MG63 (cell line): ENCODE data around the gene ACTA2. TPM values are rescaled to one million over a fixed set of nuclear protein-coding genes. Genes with fewer than 3 reads are reported as not detected.

ENCODE experiments used
- DNase-seq: peaks from one replicate; pipeline ENCODE4 v3.0.0-alpha.2; 2020
- H3K27me3 ChIP-seq: fragments of 250-450 bp; sonication (Bioruptor Pico); 2 replicates; pipeline ENCODE4 v1.5.1; 2020; ENCODE audit warnings: mild to moderate bottlenecking, moderate library complexity
- H3K36me3 ChIP-seq: fragments of 250-450 bp; sonication (Bioruptor Pico); 2 replicates; pipeline ENCODE4 v1.5.1; 2020; ENCODE audit warnings: mild to moderate bottlenecking, moderate library complexity
- H3K4me3 ChIP-seq: fragments of 250-450 bp; sonication (Bioruptor Pico); 2 replicates; pipeline ENCODE4 v1.5.1; 2020; ENCODE audit warnings: mild to moderate bottlenecking, moderate library complexity
- H3K9me3 ChIP-seq: fragments of 250-450 bp; sonication (Bioruptor Pico); 2 replicates; pipeline ENCODE4 v1.5.1; 2020; ENCODE audit warnings: mild to moderate bottlenecking, moderate library complexity
- total RNA-seq: library from RNA; depleted of rRNA; stranded (reverse); fragments of >200 nt; shearing (Covaris generic); gene quantifications from 2 replicates; pipeline ENCODE4 v1.2.3, GENCODE V29; 2014; ENCODE audit warnings: low replicate concordance

ACTA2 gene
- total RNA-seq, 1 experiment from 2014 or later = 19.4 TPM

GRCh38 chr10:88964869-88965415 is 12.4 kb upstream of the ACTA2 start:
- Histone ChIP-seq H3K9me3 (no peaks in the 10 kb centered on the region), H3K36me3 (no peaks in the 10 kb centered on the region), H3K27me3 (no peaks in the 10 kb centered on the region), H3K4me3 (no peak overlapping the region)
- no peak for DNase-seq

DNA sequence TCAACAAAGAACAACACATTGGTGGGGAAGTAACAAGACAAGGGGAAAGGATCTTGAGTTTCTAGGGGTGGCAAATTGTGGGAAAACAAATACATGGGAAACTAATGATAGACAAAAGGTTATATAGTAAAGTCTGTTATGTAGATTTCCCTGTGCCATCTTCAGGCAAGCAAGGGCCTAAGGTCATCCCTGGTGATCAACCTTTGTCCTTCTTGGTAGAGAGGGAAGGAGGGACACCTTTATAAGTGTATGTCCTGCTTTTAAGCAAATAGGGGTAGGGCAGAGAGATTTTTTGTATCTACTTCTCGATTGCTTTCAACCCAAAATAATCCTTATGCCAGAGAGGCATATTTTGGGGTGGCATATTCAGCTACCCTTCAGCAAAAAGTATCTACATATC is 11.8 kb upstream of the ACTA2 start:
- no peaks in the 10 kb centered on the region for H3K36me3 ChIP-seq
- H3K27me3 ChIP-seq = no peaks in the 10 kb centered on the region
- no peak overlapping the region for H3K4me3 ChIP-seq

GRCh38 chr10:88963318-88963717 is 10.7 kb upstream of the ACTA2 start:
- no peaks in the 10 kb centered on the region for H3K27me3 ChIP-seq
- no peak overlapping the region for H3K4me3 ChIP-seq
- no peaks in the 10 kb centered on the region for H3K36me3 ChIP-seq
- no peaks in the 10 kb centered on the region for H3K9me3 ChIP-seq
- DNase-seq = no peak

More for the DNA sequence above, 11.8 kb upstream of the ACTA2 start:
- no peak for DNase-seq
- H3K9me3 ChIP-seq = no peaks in the 10 kb centered on the region

GRCh38 chr10:88962336-88962735 is 9.8 kb upstream of the ACTA2 start:
- H3K36me3 ChIP-seq = no peaks in the 10 kb centered on the region
- H3K27me3 ChIP-seq = no peaks in the 10 kb centered on the region
- no peaks in the 10 kb centered on the region for H3K9me3 ChIP-seq
- no peak for DNase-seq
- H3K4me3 ChIP-seq = no peak overlapping the region

GRCh38 chr10:88961266-88961665 is 8.7 kb upstream of the ACTA2 start:
- Histone ChIP-seq H3K36me3 (no peaks in the 10 kb centered on the region), H3K9me3 (no peaks in the 10 kb centered on the region)
- DNase-seq = no peak

GRCh38 chr10:88960802-88961201 is 8.2 kb upstream of the ACTA2 start:
- H3K9me3 ChIP-seq = no peaks in the 10 kb centered on the region
- H3K27me3 ChIP-seq = no peaks in the 10 kb centered on the region
- no peaks in the 10 kb centered on the region for H3K36me3 ChIP-seq
- no peak for DNase-seq
- H3K4me3 ChIP-seq = no peak overlapping the region

More at GRCh38 chr10:88961266-88961665, 8.7 kb upstream of the ACTA2 start:
- no peak overlapping the region for H3K4me3 ChIP-seq
- H3K27me3 ChIP-seq = no peaks in the 10 kb centered on the region

GRCh38 chr10:88958721-88959120 is 6.1 kb upstream of the ACTA2 start:
- Histone ChIP-seq H3K9me3 (no peaks in the 10 kb centered on the region), H3K27me3 (no peaks in the 10 kb centered on the region), H3K36me3 (no peaks in the 10 kb centered on the region), H3K4me3 (no peak overlapping the region)
- no peak for DNase-seq

DNA sequence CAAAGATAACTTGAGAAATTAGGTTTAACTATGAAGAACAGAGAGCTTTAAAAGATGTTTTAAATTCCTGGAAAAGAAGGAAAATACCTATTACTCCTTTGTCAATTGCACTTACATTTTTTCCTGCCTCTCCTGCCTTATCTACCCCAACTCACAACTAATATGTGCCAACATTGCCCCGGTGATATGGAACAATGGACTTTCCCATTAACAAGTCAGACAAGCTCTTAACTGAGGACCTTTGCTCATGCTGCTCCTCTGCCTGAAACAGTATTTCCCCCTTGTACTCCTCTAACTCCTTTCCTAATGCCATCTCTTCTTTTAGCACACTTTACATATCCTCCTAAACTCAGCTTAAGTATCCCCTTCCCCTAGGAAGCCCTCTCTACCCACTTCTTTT is 4.8 kb upstream of the ACTA2 start:
- Histone ChIP-seq H3K36me3 (no peaks in the 10 kb centered on the region), H3K4me3 (no peak overlapping the region), H3K27me3 (no peaks in the 10 kb centered on the region), H3K9me3 (no peaks in the 10 kb centered on the region)
- no peak for DNase-seq

DNA sequence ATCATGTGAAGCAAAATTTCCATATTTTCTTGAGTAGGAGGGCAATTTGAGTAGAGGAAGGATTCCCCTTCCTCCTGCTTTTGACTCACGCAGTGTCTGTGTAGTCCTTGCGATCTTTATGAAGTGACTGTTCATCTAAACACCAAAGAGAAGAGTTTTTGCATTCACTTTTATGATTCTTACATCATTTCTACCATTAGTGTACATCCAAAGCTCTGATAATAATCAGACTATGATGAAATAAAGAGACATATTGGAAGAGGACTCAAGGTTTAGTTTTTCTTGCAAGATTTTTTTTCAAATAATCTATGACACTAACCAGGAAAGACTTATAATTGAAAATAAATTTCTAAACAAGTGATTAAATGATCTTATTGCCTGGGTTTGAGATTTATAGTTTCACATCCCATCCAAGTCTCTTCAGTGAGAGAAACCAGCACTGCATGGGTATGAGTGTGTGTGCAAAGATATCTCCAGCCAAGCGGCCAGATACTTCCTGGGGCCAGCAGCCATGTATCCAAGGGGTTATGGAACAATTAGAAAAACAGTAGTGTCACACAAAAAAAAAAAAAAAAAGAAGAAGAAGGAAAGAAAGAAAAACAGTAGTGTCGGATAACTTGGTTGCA is 2.0 kb upstream of the ACTA2 start:
- H3K4me3 ChIP-seq = no peak overlapping the region
- H3K9me3 ChIP-seq = no peaks in the 10 kb centered on the region
- no peaks in the 10 kb centered on the region for H3K36me3 ChIP-seq
- no peaks in the 10 kb centered on the region for H3K27me3 ChIP-seq
- DNase-seq = no peak

DNA sequence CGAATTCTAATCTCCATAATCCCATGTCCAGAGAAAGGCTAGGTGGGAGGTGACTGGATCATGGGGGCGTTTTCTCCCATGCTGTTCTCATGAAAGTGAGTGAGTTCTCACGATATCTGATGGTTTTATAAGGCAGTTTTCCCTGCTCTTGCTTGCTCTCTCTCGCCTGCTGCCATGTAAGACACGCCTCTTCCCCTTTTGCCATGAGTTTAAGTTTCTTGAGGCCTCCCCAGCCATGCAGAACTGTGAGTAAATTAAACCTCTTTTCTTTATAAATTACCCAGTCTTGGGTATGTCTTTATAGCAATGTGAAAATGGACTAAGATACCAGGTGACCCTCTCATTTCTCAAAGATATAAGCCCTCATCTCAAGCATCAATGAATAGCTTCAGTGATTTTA is 1.1 kb upstream of the ACTA2 start:
- Histone ChIP-seq H3K27me3 (no peaks in the 10 kb centered on the region), H3K36me3 (no peaks in the 10 kb centered on the region), H3K4me3 (no peak overlapping the region), H3K9me3 (no peaks in the 10 kb centered on the region)
- DNase-seq = no peak

- H3K27me3 ChIP-seq = no peaks in the 10 kb centered on the region
- H3K36me3 ChIP-seq = no peaks in the 10 kb centered on the region
- DNase-seq = no peak
- no peaks in the 10 kb centered on the region for H3K9me3 ChIP-seq
- H3K4me3 ChIP-seq = no peak overlapping the region
Observed at GRCh38 chr10:88949912-88950837, 2.4 kb downstream of the ACTA2 start.

DNA sequence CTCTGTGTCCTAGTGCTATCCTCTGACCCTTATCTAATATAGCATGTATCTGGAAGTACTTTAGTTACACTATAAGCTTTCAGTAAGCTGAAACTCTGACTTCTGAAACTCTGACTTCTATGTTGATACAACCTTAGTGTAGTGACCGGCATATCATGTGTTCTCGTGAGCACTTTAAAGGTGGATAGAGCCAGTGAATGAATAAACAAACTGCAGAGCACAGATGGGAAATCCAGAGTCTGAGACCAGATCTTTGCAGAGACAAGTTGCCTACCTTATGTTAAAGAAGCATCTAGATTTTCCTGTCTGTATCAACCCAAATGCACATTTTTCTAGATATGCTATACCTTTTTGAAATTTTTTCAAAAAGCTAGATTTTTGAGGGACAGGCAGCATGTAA is 3.5 kb downstream of the ACTA2 start:
- Histone ChIP-seq H3K27me3 (no peaks in the 10 kb centered on the region), H3K4me3 (no peak overlapping the region), H3K9me3 (no peaks in the 10 kb centered on the region), H3K36me3 (no peaks in the 10 kb centered on the region)
- no peak for DNase-seq

GRCh38 chr10:88946965-88947590 is 5.5 kb downstream of the ACTA2 start:
- Histone ChIP-seq H3K36me3 (no peaks in the 10 kb centered on the region), H3K27me3 (no peaks in the 10 kb centered on the region), H3K9me3 (no peaks in the 10 kb centered on the region), H3K4me3 (no peak overlapping the region)
- no peak for DNase-seq

DNA sequence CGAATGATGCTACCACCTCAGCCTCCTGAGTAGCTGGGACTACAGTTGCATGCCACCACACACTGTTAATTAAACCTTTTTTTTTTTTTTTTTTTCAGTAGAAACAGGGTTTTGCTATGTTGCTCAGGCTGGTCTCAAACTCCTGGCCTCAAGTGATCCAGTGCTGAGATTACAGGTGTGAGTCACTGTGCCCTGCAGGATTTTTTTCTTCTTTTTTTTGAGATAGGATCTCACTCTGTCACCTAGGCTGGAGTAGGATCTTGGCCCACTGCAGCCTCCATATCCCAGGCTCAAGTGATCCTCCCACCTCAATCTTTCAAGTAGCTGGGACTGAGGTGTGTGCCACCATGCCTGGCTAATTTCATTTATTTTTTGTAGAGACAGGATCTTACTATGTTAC is 6.4 kb downstream of the ACTA2 start:
- Histone ChIP-seq H3K4me3 (no peak overlapping the region), H3K9me3 (no peaks in the 10 kb centered on the region), H3K36me3 (no peaks in the 10 kb centered on the region), H3K27me3 (no peaks in the 10 kb centered on the region)
- DNase-seq = no peak

DNA sequence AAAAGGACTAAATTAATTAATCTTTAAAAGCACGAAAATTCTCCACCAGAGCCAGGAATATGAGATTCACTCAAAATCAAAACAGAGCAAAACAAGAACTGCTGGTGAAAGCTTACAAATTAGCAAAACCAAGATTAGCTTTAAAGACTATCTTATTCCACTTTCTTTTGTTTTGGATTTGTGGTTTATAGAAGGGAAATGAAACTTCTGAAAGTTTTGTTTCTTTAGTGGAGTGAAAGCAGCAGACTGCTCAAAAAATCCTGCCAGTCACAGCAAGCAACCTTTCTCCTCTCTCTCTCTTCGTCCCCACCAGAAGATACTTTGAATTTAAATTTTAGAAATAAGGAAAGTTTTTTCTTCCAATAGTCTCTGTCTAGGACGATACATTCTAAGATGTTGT is 7.8 kb downstream of the ACTA2 start:
- no peaks in the 10 kb centered on the region for H3K36me3 ChIP-seq
- H3K4me3 ChIP-seq = no peak overlapping the region
- no peak for DNase-seq
- no peaks in the 10 kb centered on the region for H3K9me3 ChIP-seq
- no peaks in the 10 kb centered on the region for H3K27me3 ChIP-seq

DNA sequence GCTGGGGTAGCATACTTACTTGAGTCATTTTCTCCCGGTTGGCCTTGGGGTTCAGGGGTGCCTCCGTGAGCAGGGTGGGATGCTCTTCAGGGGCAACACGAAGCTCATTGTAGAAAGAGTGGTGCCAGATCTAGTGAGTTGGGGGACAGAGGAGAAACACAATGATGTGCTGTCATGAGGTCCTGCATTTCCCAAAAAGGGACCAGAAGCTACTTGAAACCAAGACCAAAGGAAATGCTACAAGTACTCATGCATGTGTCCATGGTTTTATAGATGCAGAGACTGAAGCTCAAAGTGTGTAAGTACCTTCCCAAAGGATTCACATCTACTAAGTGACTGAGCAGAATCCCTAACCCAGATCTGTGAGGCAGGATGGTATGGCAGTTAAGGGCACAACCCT is 8.8 kb downstream of the ACTA2 start:
- no peaks in the 10 kb centered on the region for H3K9me3 ChIP-seq
- H3K36me3 ChIP-seq = peaks cover 5% of the 10 kb centered on the region; the same call in 1 of the 2 replicates
- H3K27me3 ChIP-seq = no peaks in the 10 kb centered on the region
- DNase-seq = no peak
- no peak overlapping the region for H3K4me3 ChIP-seq

DNA sequence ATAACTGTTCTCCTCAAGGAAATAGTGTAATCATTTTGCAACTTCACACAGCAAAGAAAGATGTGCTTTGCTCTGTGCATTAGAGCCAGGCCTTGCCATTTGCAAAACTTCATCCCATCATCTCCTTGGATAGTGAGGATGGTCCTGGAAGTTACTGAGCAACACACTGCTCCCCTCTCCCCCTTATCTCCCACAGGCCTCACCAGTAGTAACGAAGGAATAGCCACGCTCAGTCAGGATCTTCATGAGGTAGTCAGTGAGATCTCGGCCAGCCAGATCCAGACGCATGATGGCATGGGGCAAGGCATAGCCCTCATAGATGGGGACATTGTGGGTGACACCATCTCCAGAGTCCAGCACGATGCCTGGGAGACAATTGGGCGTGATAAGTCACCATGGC is 11.5 kb downstream of the ACTA2 start:
- Histone ChIP-seq H3K4me3 (no peak overlapping the region), H3K9me3 (no peaks in the 10 kb centered on the region), H3K36me3 (peaks cover 5% of the 10 kb centered on the region; the same call in 1 of the 2 replicates), H3K27me3 (no peaks in the 10 kb centered on the region)
- no peak for DNase-seq
